Panc1 (cell line): ENCODE measurements around the gene PMPCB. TPM values are rescaled to one million over a fixed set of nuclear protein-coding genes. Genes with fewer than 3 reads are reported as not detected.

ENCODE experiments used
- ATAC-seq: fragments of 200-7000 bp; cut with Tn5 transposase; 2 replicates; pipeline ENCODE4 v1.9.1; 2020; ENCODE audit warnings: mild to moderate bottlenecking, moderate library complexity
- BruUV-seq: library from RNA; stranded (reverse); fragments of 400-500 nt; replicated peaks from 2 replicates; lab custom pipeline; 2021; lab: Mats Ljungman, UMichigan
- CTCF ChIA-PET: fragments of 300-600 bp; sonication (Branson Sonifier 250); formaldehyde crosslinking; loops from one replicate; lab custom pipeline; 2022; ENCODE audit warnings: antibody characterized with exemption; lab: Charles Lee
- POLR2A ChIA-PET: fragments of 300-600 bp; sonication (Branson Sonifier 250); formaldehyde crosslinking; loops from one replicate; lab custom pipeline; 2022; ENCODE audit warnings: antibody characterized with exemption; lab: Charles Lee
- DNase-seq: peaks from one replicate; pipeline ENCODE4 v3.0.0-alpha.2; 2010; ENCODE audit warnings: low read depth, low spot score
- H3K27ac ChIP-seq: 2 replicates; pipeline ENCODE4 v1.5.1; 2011; ENCODE audit warnings: mild to moderate bottlenecking, low read length, inconsistent platforms
- H3K27me3 ChIP-seq: fragments of 200-500 bp; sonication (Bioruptor generic); 2 replicates; pipeline ENCODE4 v1.6.0; 2014; ENCODE audit warnings: low read length, inconsistent platforms; ENCODE audit not compliant: control insufficient read depth, insufficient read depth
- H3K36me3 ChIP-seq: fragments of 200-500 bp; sonication (Bioruptor generic); 2 replicates; pipeline ENCODE4 v1.5.1; 2014; ENCODE audit warnings: inconsistent platforms, mild to moderate bottlenecking, low read length, moderate library complexity; ENCODE audit not compliant: control insufficient read depth, insufficient read depth
- H3K4me1 ChIP-seq: 2 replicates; pipeline ENCODE4 v1.5.1; 2011; ENCODE audit warnings: inconsistent platforms, mild to moderate bottlenecking, low read length, moderate library complexity; ENCODE audit not compliant: control insufficient read depth, insufficient read depth
- H3K4me3 ChIP-seq, 2 experiments: 2 replicates each; pipeline ENCODE4 v1.5.1; 2011 to 2012; ENCODE audit warnings: low read depth in 2 of 2, low read length in 2 of 2, mild to moderate bottlenecking in 2 of 2, inconsistent platforms in 1 of 2, moderate library complexity in 1 of 2
- H3K9me3 ChIP-seq: fragments of 200-500 bp; sonication (Bioruptor generic); 2 replicates; pipeline ENCODE4 v1.5.1; 2014; ENCODE audit warnings: low read depth, mild to moderate bottlenecking, inconsistent platforms, low read length, moderate library complexity; ENCODE audit not compliant: control insufficient read depth, insufficient read depth
- POLR2AphosphoS5 ChIP-seq: IDR thresholded peaks from 2 replicates; pipeline ENCODE4 v1.6.1; 2012; ENCODE audit warnings: mild to moderate bottlenecking, low read depth, low read length, moderate library complexity
- SIN3A ChIP-seq: IDR thresholded peaks from 2 replicates; pipeline ENCODE4 v1.6.1; 2012; ENCODE audit warnings: low read depth, mild to moderate bottlenecking, low read length, moderate library complexity, borderline replicate concordance; ENCODE audit not compliant: insufficient read depth
- TCF7L2 ChIP-seq: IDR thresholded peaks from 2 replicates; pipeline ENCODE4 v1.6.1; 2011; ENCODE audit warnings: mild to moderate bottlenecking, low read depth, low read length, inconsistent platforms
- in situ Hi-C: cut with HindIII; loops from 2 replicates; pipeline ENCODE4 v1.10.0; 2016; ENCODE audit warnings: low sequenced_read_pairs, low pct_unique_long_range_greater_than_20kb
- intact Hi-C: fragments of 100-400 bp; cut with micrococcal nuclease; formaldehyde crosslinking; loops from one replicate; pipeline ENCODE4 v1.10.0; 2022; ENCODE audit not compliant: unreplicated experiment
- total RNA-seq: library from RNA; stranded (reverse); gene quantifications from one replicate; pipeline ENCODE4 v1.2.1, GENCODE V29; 2021; ENCODE audit not compliant: unreplicated experiment
- TF ChIP-seq, protein P1 (sequence below): fragments of 450-650 bp; IDR thresholded peaks from 2 replicates; pipeline ENCODE4 v1.5.1; 2017; ENCODE audit warnings: mild to moderate bottlenecking
- TF ChIP-seq, protein P2 (sequence below), 2 experiments: IDR thresholded peaks; 2 replicates each; pipeline ENCODE4 v1.6.1; 2011 to 2012; ENCODE audit warnings: low read depth in 2 of 2, control low read depth in 1 of 2, low read length in 1 of 2, mild to moderate bottlenecking in 1 of 2, moderate library complexity in 1 of 2; ENCODE audit not compliant: insufficient read depth in 1 of 2

The PMPCB gene
- total RNA-seq, 1 experiment from 2014 or later: 61.1 TPM

DNA sequence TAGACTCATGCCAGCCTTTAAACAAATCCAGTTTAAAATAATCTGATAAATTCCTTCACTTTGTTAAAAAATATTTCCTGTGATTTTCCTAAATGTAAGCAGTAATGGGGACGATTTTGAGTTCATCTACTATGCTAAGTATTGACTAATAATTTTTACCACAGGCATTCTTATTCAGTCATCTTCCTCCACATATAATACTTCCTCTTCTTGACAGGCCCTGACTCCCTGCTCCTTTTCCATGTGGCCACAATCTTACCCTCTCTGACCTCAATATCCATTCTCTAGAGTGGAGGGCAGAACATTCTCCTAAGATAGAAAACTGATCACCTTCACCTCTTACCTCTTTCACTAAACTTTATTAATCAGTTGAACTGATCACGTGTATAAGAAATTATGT is 39.5 kb downstream of the PMPCB start:
- Histone ChIP-seq H3K36me3 (peaks cover 36% of the 10 kb centered on the region), H3K4me3 (no peak overlapping the region), H3K9me3 (no peaks in the 10 kb centered on the region), H3K4me1 (no peaks in the 10 kb centered on the region; the same call in none of the 2 replicates), H3K27ac (no peak overlapping the region), H3K27me3 (no peaks in the 10 kb centered on the region)
- ChIA-PET POLR2A (interaction anchor here (0.5 kb wide), 1 partner anchor 31 kb away, joined by 14 read pairs; no protein-coding TSS in a partner anchor), CTCF (no interaction called here)
- DNase-seq (no peak), ATAC-seq (no peak)
- intact Hi-C loops: no loop called here
- TF ChIP-seq, protein P1, sequence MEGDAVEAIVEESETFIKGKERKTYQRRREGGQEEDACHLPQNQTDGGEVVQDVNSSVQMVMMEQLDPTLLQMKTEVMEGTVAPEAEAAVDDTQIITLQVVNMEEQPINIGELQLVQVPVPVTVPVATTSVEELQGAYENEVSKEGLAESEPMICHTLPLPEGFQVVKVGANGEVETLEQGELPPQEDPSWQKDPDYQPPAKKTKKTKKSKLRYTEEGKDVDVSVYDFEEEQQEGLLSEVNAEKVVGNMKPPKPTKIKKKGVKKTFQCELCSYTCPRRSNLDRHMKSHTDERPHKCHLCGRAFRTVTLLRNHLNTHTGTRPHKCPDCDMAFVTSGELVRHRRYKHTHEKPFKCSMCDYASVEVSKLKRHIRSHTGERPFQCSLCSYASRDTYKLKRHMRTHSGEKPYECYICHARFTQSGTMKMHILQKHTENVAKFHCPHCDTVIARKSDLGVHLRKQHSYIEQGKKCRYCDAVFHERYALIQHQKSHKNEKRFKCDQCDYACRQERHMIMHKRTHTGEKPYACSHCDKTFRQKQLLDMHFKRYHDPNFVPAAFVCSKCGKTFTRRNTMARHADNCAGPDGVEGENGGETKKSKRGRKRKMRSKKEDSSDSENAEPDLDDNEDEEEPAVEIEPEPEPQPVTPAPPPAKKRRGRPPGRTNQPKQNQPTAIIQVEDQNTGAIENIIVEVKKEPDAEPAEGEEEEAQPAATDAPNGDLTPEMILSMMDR: no peak
- TF ChIP-seq TCF7L2: no peak
- TF ChIP-seq, protein P2, sequence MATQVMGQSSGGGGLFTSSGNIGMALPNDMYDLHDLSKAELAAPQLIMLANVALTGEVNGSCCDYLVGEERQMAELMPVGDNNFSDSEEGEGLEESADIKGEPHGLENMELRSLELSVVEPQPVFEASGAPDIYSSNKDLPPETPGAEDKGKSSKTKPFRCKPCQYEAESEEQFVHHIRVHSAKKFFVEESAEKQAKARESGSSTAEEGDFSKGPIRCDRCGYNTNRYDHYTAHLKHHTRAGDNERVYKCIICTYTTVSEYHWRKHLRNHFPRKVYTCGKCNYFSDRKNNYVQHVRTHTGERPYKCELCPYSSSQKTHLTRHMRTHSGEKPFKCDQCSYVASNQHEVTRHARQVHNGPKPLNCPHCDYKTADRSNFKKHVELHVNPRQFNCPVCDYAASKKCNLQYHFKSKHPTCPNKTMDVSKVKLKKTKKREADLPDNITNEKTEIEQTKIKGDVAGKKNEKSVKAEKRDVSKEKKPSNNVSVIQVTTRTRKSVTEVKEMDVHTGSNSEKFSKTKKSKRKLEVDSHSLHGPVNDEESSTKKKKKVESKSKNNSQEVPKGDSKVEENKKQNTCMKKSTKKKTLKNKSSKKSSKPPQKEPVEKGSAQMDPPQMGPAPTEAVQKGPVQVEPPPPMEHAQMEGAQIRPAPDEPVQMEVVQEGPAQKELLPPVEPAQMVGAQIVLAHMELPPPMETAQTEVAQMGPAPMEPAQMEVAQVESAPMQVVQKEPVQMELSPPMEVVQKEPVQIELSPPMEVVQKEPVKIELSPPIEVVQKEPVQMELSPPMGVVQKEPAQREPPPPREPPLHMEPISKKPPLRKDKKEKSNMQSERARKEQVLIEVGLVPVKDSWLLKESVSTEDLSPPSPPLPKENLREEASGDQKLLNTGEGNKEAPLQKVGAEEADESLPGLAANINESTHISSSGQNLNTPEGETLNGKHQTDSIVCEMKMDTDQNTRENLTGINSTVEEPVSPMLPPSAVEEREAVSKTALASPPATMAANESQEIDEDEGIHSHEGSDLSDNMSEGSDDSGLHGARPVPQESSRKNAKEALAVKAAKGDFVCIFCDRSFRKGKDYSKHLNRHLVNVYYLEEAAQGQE (IDR thresholded peaks at IDR 0.05; ENCODE audit: insufficient read depth in 1 of 2, low read depth in 2 of 2, low read length in 1 of 2): no peak
- no peak for TF ChIP-seq SIN3A
- TF ChIP-seq POLR2AphosphoS5: no peak
- in situ Hi-C loops: no loop called here
- TSS peak; percentile 27 for BruUV-seq

DNA sequence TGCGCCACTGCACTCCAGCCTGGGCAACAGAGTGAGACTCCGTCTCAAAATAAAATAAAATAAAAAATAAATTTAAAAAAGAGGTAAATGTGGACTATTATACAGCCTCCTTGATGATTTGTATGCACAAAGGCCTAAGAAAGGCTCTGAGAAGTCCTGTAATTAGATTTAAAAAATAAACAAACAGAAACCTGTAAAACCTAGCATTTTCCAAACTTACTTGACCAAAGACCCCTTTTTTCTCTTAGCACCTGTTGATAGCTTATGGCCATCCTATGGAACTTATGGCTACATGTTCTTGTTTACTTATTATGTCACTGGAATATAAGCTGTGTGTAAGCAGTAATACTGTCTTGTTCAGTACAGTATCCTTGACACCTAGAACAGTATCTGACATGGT is 41.6 kb downstream of the PMPCB start:
- ATAC-seq (no peak), DNase-seq (no peak)
- no peak overlapping the region for H3K4me3 ChIP-seq
- in situ Hi-C loops: no loop called here
- TF ChIP-seq, protein P1: no peak
- TF ChIP-seq TCF7L2 (no peak), SIN3A (no peak), POLR2AphosphoS5 (no peak)
- TF ChIP-seq, protein P2 (IDR thresholded peaks at IDR 0.05; ENCODE audit: insufficient read depth in 1 of 2, low read depth in 2 of 2, low read length in 1 of 2): no peak
- peaks cover 6% of the 10 kb centered on the region for H3K4me1 ChIP-seq
- no peaks in the 10 kb centered on the region for H3K27me3 ChIP-seq
- H3K27ac ChIP-seq: no peak overlapping the region
- intact Hi-C loops: no loop called here
- H3K9me3 ChIP-seq: no peaks in the 10 kb centered on the region
- H3K36me3 ChIP-seq: peaks cover 39% of the 10 kb centered on the region
- ChIA-PET CTCF (no interaction called here), POLR2A (no interaction called here)
- BruUV-seq: no TSS peak
